Endothelial cell of umbilical vein (primary cell): ENCODE data around the gene GGA2. TPM values are rescaled to one million over a fixed set of nuclear protein-coding genes. Genes with fewer than 3 reads are reported as not detected.
"Not testable (repeated sequence)": the region's sequence is repeated elsewhere in the genome, so short reads cannot be mapped to it uniquely, and the experiment has no call there.

Experiments
- BruUV-seq: library from RNA; stranded (reverse); fragments of 400-500 nt; replicated peaks from 2 replicates; lab custom pipeline; 2021; lab: Mats Ljungman, UMichigan
- CTCF ChIA-PET: fragments of 300-600, 350-600 bp; sonication (Branson Sonifier 250); formaldehyde crosslinking; loops from one replicate; lab custom pipeline; 2021; ENCODE audit warnings: antibody characterized with exemption, inconsistent platforms; lab: Charles Lee
- POLR2A ChIA-PET: fragments of 300-600, 350-600 bp; sonication (Branson Sonifier 250); formaldehyde crosslinking; loops from one replicate; lab custom pipeline; 2021; ENCODE audit warnings: antibody characterized with exemption, inconsistent platforms; lab: Charles Lee
- DNase-seq: peaks from one replicate; pipeline ENCODE4 v3.0.0-alpha.2; 2011; ENCODE audit warnings: low read depth, low spot score
- FAIRE-seq: peaks from 2 replicates; lab custom pipeline; 2011; peaks lifted over from hg19 to GRCh38; lab: Jason Lieb, UNC
- H2AFZ ChIP-seq: 2 replicates; pipeline ENCODE4 v1.6.0; 2012; ENCODE audit warnings: low read depth, low read length, control low read depth, inconsistent platforms
- H3K27ac ChIP-seq: 2 replicates; pipeline ENCODE4 v1.5.1; 2011; ENCODE audit warnings: low read depth, mild to moderate bottlenecking, control low read depth, low read length, moderate library complexity; ENCODE audit not compliant: insufficient read depth
- H3K27me3 ChIP-seq, 2 experiments: 2 replicates each; pipeline versions ENCODE4 v1.6.0 to v1.6.1; 2011; ENCODE audit warnings: low read length in 2 of 2, mixed read lengths in 1 of 2; ENCODE audit not compliant: control insufficient read depth in 2 of 2, insufficient read depth in 2 of 2
- H3K36me3 ChIP-seq, 2 experiments: 2 replicates in 1 of 2; 3 replicates in 1 of 2; pipeline ENCODE4 v1.5.1; 2011; ENCODE audit warnings: low read length in 2 of 2, mild to moderate bottlenecking in 1 of 2, moderate library complexity in 1 of 2; ENCODE audit not compliant: control insufficient read depth in 2 of 2, insufficient read depth in 2 of 2; ENCODE audit errors: extremely low read depth in 1 of 2
- H3K4me1 ChIP-seq: 3 replicates; pipeline ENCODE4 v1.5.1; 2011; ENCODE audit warnings: mild to moderate bottlenecking, low read length; ENCODE audit not compliant: control insufficient read depth, insufficient read depth; ENCODE audit errors: extremely low read depth
- H3K4me2 ChIP-seq: 2 replicates; pipeline ENCODE4 v1.6.1; 2011; ENCODE audit warnings: low read length, control low read depth, mixed read lengths; ENCODE audit not compliant: insufficient read depth
- H3K4me3 ChIP-seq, 3 experiments: fragments of 200-600 bp in 1 of 3; sonication (generic), shearing (Covaris generic) in 1 of 3; replicated peaks in 1 of 3; 2 replicates each; pipeline ENCODE4 v1.5.1; 2011 to 2016; ENCODE audit warnings: control low read depth in 3 of 3, low read length in 3 of 3, mild to moderate bottlenecking in 2 of 3, inconsistent platforms in 1 of 3, low read depth in 1 of 3, moderate library complexity in 1 of 3; ENCODE audit not compliant: insufficient read depth in 1 of 3
- H3K79me2 ChIP-seq: 2 replicates; pipeline ENCODE4 v1.6.0; 2012; ENCODE audit warnings: low read length, inconsistent platforms; ENCODE audit not compliant: control insufficient read depth, insufficient read depth
- H3K9ac ChIP-seq: replicated peaks from 2 replicates; pipeline ENCODE3; 2011; ENCODE audit warnings: low read length, control low read depth; ENCODE audit not compliant: insufficient read depth; ENCODE audit errors: extremely low read depth
- H3K9me1 ChIP-seq: replicated peaks from 3 replicates; pipeline ENCODE4 v1.6.0; 2011; ENCODE audit warnings: mild to moderate bottlenecking, low read length; ENCODE audit not compliant: control insufficient read depth, insufficient read depth; ENCODE audit errors: extremely low read depth
- H3K9me3 ChIP-seq: replicated peaks from 2 replicates; pipeline ENCODE4 v1.5.1; 2012; ENCODE audit warnings: low read length, inconsistent platforms; ENCODE audit not compliant: control insufficient read depth, insufficient read depth
- H4K20me1 ChIP-seq: replicated peaks from 2 replicates; pipeline ENCODE3; 2011; ENCODE audit warnings: mild to moderate bottlenecking, low read length; ENCODE audit not compliant: control insufficient read depth, insufficient read depth; ENCODE audit errors: extremely low read depth
- EZH2 ChIP-seq: IDR thresholded peaks from 2 replicates; pipeline ENCODE4 v1.6.1; 2012; ENCODE audit warnings: borderline replicate concordance, low read depth, mild to moderate bottlenecking, moderate library complexity, low read length, inconsistent platforms; ENCODE audit not compliant: severe bottlenecking
- FOS ChIP-seq: IDR thresholded peaks from 2 replicates; pipeline ENCODE4 v1.6.1; 2011; ENCODE audit warnings: mild to moderate bottlenecking, low read length, moderate library complexity, borderline replicate concordance; ENCODE audit not compliant: insufficient read depth
- GATA2 ChIP-seq: IDR thresholded peaks from 2 replicates; pipeline ENCODE4 v1.7.0; 2011; ENCODE audit warnings: low read depth, mild to moderate bottlenecking, moderate library complexity, mixed read lengths, low read length; ENCODE audit not compliant: insufficient read length, insufficient read depth
- JUN ChIP-seq: IDR thresholded peaks from 2 replicates; pipeline ENCODE4 v1.6.1; 2011; ENCODE audit warnings: borderline replicate concordance, low read depth; ENCODE audit not compliant: insufficient read length, insufficient read depth
- MYC ChIP-seq: IDR thresholded peaks from one replicate; pipeline ENCODE4 v1.6.1; 2011; ENCODE audit warnings: mild to moderate bottlenecking, low read depth, low read length
- POLR2A ChIP-seq: IDR thresholded peaks from 2 replicates; pipeline ENCODE4 v1.6.1; 2012; ENCODE audit warnings: low read depth, mild to moderate bottlenecking, control low read depth, low read length
- POLR2AphosphoS5 ChIP-seq: IDR thresholded peaks from 2 replicates; pipeline ENCODE4 v1.6.1; 2012; ENCODE audit warnings: low read depth, mild to moderate bottlenecking, control low read depth, low read length, moderate library complexity; ENCODE audit not compliant: insufficient read depth
- dilution Hi-C: fragments of 300-500 bp; cut with MboI; formaldehyde crosslinking; loops from one replicate; pipeline ENCODE4 v1.15.0; 2019; ENCODE audit warnings: low sequenced_read_pairs; ENCODE audit not compliant: extremely low pct_ligation_motif_present
- intact Hi-C: fragments of 100-400 bp; cut with micrococcal nuclease; formaldehyde crosslinking; loops from one replicate; pipeline ENCODE4 v1.10.0; 2022
- polyA plus RNA-seq, 4 experiments: library from polyadenylated mRNA; depleted of rRNA in 3 of 4; stranded (reverse) in 3 of 4; unstranded in 1 of 4; fragments of >200 nt; gene quantifications; 2 replicates each; pipeline versions ENCODE4 v1.2.1 to v1.2.3, GENCODE V29; 2011 to 2012; ENCODE audit warnings: missing spikeins in 1 of 4
- total RNA-seq: library from RNA; stranded (reverse); gene quantifications from 2 replicates; pipeline ENCODE4 v1.2.3, GENCODE V29; 2021
- TF ChIP-seq, protein P1 (sequence below), 2 donors: IDR thresholded peaks; 1 replicate in 1 of 2; 2 replicates in 1 of 2; pipeline ENCODE4 v1.5.1; 2011; ENCODE audit warnings: low read length in 2 of 2, mild to moderate bottlenecking in 2 of 2, moderate library complexity in 2 of 2, control low read depth in 1 of 2, inconsistent platforms in 1 of 2, low read depth in 1 of 2; ENCODE audit not compliant: insufficient read depth in 1 of 2; ENCODE audit errors: extremely low read depth in 1 of 2
- TF ChIP-seq, protein P2 (sequence below): IDR thresholded peaks from 2 replicates; pipeline ENCODE4 v1.6.1; 2011; ENCODE audit not compliant: insufficient read depth, insufficient read length

The GGA2 gene
- total and polyA plus RNA-seq, 2 donors (not counting 3 experiments of a cell fraction or from before 2014, with no cell fraction given) = 33.3 to 73.1 TPM

DNA sequence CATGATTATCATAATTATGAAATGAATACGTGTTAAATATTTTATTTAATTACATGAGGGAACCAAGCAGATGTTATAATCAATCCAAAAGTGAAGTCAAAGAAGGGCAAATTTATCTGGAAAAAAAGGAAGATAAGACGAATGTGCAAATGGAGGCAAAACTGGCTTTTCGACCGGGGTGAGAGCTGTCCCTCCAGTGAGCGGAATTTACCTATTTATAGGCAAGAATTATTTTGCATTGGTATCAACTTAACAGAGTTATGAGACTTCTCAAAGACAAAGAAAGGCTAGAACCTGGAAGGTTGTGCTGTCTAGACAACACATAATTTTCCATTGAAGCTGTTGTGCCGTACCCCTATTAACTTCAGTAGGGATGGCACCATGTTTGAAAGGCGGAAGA is 1.4 kb upstream of the GGA2 start:
- no peaks in the 10 kb centered on the region for H4K20me1 ChIP-seq
- H3K27me3 ChIP-seq = no peaks in the 10 kb centered on the region
- H3K9ac ChIP-seq = no peak overlapping the region
- dilution Hi-C loops = no loop called here
- DNase-seq (no peak), FAIRE-seq (no peak)
- H3K36me3 ChIP-seq = no peaks in the 10 kb centered on the region
- H3K4me3 ChIP-seq = no peak overlapping the region
- no peak overlapping the region for H3K27ac ChIP-seq
- H3K9me1 ChIP-seq = no peaks in the 10 kb centered on the region
- H2AFZ ChIP-seq = no peak overlapping the region
- TF ChIP-seq, protein P1, sequence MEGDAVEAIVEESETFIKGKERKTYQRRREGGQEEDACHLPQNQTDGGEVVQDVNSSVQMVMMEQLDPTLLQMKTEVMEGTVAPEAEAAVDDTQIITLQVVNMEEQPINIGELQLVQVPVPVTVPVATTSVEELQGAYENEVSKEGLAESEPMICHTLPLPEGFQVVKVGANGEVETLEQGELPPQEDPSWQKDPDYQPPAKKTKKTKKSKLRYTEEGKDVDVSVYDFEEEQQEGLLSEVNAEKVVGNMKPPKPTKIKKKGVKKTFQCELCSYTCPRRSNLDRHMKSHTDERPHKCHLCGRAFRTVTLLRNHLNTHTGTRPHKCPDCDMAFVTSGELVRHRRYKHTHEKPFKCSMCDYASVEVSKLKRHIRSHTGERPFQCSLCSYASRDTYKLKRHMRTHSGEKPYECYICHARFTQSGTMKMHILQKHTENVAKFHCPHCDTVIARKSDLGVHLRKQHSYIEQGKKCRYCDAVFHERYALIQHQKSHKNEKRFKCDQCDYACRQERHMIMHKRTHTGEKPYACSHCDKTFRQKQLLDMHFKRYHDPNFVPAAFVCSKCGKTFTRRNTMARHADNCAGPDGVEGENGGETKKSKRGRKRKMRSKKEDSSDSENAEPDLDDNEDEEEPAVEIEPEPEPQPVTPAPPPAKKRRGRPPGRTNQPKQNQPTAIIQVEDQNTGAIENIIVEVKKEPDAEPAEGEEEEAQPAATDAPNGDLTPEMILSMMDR (IDR thresholded peaks at IDR 0.05; ENCODE audit: extremely low read depth in 1 of 2, insufficient read depth in 1 of 2, low read depth in 1 of 2, low read length in 2 of 2) = no peak
- TF ChIP-seq, protein P2, sequence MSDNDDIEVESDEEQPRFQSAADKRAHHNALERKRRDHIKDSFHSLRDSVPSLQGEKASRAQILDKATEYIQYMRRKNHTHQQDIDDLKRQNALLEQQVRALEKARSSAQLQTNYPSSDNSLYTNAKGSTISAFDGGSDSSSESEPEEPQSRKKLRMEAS = no peak
- TF ChIP-seq JUN (no peak), GATA2 (no peak), EZH2 (no peak), MYC (no peak), POLR2A (no peak), FOS (no peak), POLR2AphosphoS5 (no peak)
- H3K4me2 ChIP-seq = no peak overlapping the region
- CTCF ChIA-PET = no interaction called here
- intact Hi-C loops = no loop called here
- no TSS peak for BruUV-seq
- POLR2A ChIA-PET = no interaction called here
- no peaks in the 10 kb centered on the region for H3K4me1 ChIP-seq
- peaks cover 29% of the 10 kb centered on the region for H3K79me2 ChIP-seq
- no peaks in the 10 kb centered on the region for H3K9me3 ChIP-seq

DNA sequence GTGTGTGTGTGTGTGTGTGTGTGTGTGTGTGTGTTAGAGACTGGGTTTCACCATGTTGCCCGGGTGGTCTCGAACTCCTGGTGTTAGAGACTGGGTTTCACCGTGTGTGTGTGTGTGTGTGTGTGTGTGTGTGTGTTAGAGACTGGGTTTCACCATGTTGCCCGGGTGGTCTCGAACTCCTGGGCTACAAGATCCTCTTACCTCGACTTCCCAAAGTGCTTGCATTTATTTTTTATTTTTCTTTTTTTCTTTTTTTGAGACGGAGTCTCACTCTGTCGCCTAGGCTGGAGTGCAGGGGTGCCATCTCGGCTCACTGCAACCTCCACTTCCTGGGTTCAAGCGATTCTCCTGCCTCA is 599 bp upstream of the GGA2 start:
- H3K9ac ChIP-seq, H4K20me1 ChIP-seq, dilution Hi-C loops, FAIRE-seq, H3K9me3 ChIP-seq, BruUV-seq, H3K9me1 ChIP-seq, H3K4me1 ChIP-seq, H3K27ac ChIP-seq, H3K27me3 ChIP-seq, CTCF ChIA-PET, DNase-seq, H3K36me3 ChIP-seq: not testable (repeated sequence)
- POLR2A ChIA-PET = interaction anchor here (1.4 kb wide), 1 partner anchor 19 kb away, joined by 3 read pairs; no protein-coding TSS in a partner anchor
- Histone ChIP-seq H3K79me2 (peaks cover 38% of the 10 kb centered on the region), H3K4me2 (peak overlapping the region; percentile 64), H2AFZ (peak overlapping the region; percentile 88), H3K4me3 (peak overlapping the region in 2 of 3 experiments; percentile 47 to 60)
- intact Hi-C loops = loop anchor here (1.0 kb wide), 3 partner anchors 19 to 130 kb away; partner anchors contain the start of genes DCTN5, EARS2, PALB2 and UBFD1
